Stimulated activated CD8-positive, alpha-beta memory T cell treated with anti-CD3 and anti-CD28 coated beads, Interleukin-12 subunit alpha, Interleukin-12 subunit beta, amount 100 ng/mL, for 4 hours (primary cell): ENCODE results near the gene PPP1R9A.
"Not testable (repeated sequence)": the region's sequence is repeated elsewhere in the genome, so short reads cannot be mapped to it uniquely, and the experiment has no call there.

Source experiments
- DNase-seq: peaks from one replicate; pipeline ENCODE4 v3.0.0-alpha.2; 2020; ENCODE audit warnings: low read depth

PPP1R9A gene

DNA sequence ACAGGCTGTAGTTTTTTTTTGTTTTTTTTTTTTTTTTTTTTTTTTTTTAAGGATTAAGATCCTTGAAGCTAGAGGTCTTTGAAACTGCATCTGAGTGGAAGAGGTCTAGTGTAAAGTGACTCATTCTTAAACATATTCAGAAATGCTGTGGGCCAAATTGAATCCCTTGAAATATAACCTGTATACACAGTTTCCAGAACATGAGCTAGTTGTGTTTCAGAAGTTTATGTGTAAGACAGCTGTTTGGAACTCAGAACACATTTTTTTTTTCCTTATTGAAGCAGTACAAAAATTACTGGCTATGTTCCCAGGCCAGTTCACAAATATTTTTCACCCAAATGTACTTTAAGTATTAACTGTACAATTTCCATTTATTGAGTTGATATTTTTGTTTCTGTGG is 67.9 kb downstream of the PPP1R9A start:
- no peak for DNase-seq

GRCh38 chr7:94980418-94981142 is 73.2 kb downstream of the PPP1R9A start:
- no peak for DNase-seq

GRCh38 chr7:94995921-94996320 is 88.5 kb downstream of the PPP1R9A start:
- DNase-seq = no peak

- no peak for DNase-seq
Measured at GRCh38 chr7:94996369-94996768, 89.0 kb downstream of the PPP1R9A start.

GRCh38 chr7:94997547-94997946 is 90.2 kb downstream of the PPP1R9A start:
- no peak for DNase-seq

DNA sequence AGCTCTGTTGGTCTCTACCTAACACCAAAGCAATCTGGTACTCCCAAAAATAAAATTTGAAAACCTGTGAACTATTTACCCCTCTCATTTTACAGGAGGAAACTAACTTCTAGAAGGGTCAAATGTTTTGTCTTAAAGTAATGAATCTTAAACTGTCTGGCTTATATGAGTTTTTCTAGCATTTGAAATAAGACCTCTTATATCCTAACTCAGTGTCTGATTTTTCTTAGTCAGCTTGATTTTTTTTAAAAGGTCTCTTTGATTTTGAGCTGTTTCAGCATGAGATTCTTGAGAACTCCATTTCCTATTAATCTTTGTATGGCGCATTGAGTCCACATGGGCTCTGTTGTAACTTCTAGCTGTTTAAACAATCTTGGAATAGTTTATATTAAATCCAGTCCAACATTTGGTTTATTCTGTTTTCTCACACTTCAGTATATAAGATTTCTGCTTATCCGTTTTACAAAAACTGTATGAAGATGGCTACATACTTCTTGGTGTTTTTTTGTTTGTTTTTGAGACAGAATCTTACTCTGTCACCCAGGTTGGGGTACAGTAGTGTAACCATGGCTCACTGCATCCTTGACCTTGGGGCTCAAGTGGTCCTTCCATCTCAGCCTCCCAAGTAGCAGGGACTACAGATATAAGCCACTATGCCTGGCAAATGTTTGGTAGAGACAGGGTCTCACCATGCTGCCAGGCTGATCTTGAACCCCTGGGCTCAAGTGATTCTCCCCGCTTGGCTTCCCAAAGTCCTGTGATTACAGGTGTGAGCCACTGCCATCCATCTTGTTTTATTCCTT is 91.1 kb downstream of the PPP1R9A start:
- no peak for DNase-seq

DNA sequence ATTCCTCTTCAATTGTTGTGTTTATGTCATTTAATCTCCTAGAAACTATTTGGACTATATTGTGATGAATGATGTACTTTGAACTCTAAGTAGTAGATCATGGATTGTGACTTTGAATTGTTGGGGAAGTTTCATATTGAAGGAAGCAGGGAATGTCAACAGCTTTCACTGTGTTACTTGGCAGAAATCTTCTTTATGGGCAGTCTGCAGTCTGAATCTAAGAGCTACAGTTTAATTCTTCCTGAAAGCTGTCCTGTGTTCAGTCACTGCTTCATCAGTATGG is 91.6 kb downstream of the PPP1R9A start:
- no peak for DNase-seq

GRCh38 chr7:94999601-95000000 is 92.2 kb downstream of the PPP1R9A start:
- not testable (repeated sequence) for DNase-seq

DNA sequence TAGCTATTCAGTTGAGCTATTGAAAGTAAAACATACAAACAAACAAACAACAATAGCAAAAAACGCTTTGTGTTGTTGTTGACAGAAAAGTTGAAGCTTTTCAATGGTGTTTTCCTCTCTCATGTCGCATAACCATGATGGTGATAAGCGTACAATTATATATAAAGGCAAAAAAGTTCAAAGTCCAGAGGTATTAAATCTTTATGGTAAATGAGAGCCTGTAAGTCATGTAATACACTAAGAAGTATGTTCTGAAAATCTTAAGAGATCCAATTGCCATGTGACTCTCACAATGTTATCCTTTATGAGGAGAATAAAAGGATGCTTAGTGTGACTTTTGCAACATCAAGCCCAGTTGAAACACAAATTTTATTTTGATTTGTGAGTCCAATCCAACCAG is 93.9 kb downstream of the PPP1R9A start:
- no peak for DNase-seq

GRCh38 chr7:95001815-95002561 is 94.6 kb downstream of the PPP1R9A start:
- no peak for DNase-seq

DNA sequence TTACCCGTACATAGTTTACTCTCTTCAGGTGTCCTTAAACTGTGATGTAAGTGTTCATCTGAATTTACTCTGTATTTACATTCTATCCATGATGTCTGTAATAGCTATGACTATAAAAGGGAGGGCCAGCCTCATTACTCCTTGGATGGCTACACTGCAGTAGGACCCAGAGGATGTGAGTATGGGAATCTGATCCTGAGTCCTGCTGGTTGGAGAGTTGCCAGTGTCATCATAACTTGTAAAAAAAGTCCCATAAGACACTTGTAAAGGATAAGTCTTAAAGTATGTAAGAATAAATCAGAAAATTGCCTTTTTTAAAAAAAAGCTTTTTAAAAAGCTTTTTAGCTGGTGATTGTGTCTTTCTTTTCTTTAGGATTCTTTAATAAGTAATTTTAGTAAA is 95.4 kb downstream of the PPP1R9A start:
- DNase-seq = no peak

DNA sequence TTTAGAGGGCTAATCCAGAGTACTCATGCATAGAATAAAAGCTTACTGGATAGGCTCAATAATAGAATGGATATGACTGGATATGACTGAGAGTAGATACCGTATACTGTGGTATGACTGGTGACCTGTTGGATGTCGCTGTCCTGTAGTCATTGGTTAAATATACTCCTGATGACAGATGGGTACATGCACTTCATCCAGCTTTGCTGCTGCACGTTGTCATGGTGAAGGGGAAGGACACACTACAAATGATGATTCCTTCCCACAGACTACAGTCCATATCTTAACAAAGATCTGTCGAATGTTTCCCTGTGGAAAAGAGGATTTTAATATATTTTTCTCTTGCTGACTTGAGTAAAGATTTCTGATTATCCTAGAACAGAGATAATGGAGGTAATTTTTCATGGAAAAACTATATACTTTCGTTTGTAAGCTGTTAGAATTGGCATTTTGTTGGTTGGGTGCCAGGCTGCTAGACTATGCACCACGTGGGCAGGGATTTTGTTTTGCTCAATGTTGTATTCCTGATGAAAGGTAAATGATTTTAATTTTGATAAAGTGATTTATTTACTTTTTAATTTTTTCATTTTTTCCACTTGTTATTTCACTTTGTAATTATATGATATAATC is 97.3 kb downstream of the PPP1R9A start:
- no peak for DNase-seq

DNA sequence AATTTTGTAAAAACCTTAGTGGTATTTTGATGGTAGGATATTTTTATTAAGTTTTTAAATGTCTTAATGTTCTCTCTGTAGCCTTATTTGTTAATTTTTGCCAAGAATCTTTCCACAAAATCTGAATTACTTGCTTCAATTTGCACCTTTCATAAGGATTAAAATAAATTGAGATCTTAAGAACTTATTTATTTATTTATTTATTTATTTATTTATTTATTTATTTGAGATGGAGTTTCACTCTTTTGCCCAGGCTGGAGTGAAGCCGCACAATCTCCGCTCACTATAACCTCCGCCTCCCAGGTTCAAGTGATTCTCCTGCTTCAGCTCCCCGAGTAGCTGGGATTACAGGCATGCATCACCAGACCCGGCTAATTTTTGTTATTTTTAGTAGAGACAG is 98.6 kb downstream of the PPP1R9A start:
- DNase-seq = no peak

GRCh38 chr7:95008773-95009172 is 101.4 kb downstream of the PPP1R9A start:
- not testable (repeated sequence) for DNase-seq

DNA sequence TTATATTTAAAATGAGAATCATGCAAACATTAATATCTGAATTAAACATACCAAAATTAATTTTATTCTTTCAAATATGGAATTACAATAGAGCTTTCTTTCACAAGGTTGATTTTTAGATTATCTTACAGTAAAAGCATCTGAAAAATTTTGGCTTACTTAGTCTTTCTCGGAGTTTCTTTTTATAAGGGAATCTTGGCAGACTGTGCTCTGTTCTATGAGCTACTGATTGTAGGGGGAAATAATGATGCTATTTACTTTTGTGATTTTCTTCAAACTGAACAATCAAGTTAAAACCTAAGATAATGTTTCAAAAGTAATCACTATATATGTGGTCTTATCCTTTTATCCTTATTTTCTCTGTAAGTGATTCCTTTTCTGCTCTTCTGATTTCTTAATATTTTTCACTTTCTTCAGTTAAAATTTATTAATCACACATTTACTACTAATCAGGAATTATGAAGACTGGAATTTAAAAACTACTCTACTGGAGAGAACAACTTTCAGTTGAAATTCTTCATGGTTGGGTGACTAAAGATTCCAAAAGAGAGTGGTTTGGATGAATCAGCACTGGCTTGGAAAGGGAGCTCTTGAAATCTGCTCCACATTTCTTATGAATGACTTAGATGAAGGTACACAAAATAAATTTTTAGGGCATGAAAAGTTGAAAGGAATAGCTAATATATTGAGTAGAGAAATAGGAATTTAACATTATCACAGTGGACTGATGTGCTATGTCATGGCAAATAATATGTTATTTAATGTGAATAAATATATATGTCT is 103.9 kb downstream of the PPP1R9A start:
- DNase-seq = no peak

DNA sequence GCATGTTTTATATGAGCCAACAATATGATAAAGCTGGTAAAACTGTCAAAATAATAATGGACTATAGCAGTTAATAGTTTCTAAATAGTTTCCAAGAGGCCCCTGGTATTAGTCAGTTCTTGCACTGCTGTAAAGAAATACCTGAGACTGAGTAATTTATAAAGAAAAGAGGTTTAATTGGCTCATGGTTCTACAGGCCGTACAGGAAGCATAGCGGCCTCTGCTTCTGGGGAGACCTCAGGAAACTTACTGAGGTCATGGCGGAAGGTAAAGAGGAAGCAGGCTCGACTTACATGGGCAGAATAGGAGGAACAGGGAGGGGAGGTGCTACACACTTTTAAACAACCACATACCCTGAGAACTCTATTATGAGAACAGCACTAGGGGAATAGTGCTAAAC is 104.6 kb downstream of the PPP1R9A start:
- DNase-seq = no peak

DNA sequence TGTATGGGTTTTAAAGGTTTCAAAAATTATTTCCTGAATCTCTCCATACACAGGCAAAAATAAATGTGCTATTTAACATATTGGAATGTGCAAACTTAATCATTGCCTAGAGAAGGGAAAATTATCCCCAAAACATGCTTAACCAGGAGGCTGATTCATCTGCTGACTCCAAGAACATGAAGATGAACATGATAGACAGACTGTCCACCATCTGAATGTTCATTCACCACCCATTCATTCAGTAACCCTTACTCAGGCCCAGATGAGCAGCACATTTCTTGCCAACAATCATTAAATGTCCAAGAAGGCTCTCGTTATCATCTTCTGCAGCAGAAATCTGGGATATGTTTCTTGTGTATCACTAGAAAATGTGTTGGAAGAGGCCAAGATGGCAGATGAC is 110.6 kb downstream of the PPP1R9A start:
- DNase-seq = no peak

DNA sequence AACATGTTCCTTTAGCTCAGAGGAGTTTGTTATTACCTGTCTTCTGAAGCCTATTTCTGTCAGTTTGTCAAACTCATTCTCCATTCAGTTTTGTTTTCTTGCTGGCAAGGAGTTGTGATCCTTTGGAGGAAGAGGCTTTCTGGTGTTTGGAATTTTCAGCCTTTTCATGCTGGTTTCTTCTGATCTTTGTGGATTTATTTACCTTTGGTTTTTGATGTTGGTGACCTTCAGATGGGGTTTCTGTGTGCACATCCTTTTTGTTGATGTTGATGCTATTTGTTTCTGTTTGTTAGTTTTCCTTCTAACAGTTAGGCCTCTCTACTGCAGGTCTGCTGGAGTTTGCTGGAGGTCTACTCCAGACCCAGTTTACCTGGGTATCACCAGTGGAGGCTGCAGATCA is 118.6 kb downstream of the PPP1R9A start:
- no peak for DNase-seq

GRCh38 chr7:95026421-95027072 is 119.2 kb downstream of the PPP1R9A start:
- no peak for DNase-seq

GRCh38 chr7:95027234-95027872 is 120.0 kb downstream of the PPP1R9A start:
- no peak for DNase-seq

DNA sequence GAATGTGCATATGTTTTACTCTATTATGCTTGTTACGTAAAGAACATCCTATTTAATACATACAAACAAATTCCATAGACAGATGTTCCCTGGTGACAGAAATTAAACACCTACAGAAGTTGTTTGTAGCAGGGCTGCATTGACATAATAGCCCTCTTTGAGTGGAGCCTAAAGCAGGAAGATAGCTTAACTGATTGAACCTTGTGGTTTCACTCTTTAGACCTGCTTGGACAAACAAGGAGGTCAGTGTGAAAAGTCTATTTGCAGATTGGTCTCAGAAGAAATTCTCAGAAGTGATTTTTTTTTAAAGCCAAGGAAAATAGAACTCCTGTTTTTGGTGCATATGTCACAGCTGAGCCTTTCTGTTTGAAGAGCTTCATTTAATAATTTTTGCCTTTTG is 121.3 kb downstream of the PPP1R9A start:
- no peak for DNase-seq
